WI38 (cell line): Measurements from ENCODE around the gene MRPS11.
"Not testable (repeated sequence)": the region's sequence is repeated elsewhere in the genome, so short reads cannot be mapped to it uniquely, and the experiment has no call there.

Experiments used
- H3K4me3 ChIP-seq: 2 replicates; pipeline ENCODE4 v1.5.1; 2011; ENCODE audit warnings: low read depth, mild to moderate bottlenecking, control low read depth, low read length
- TF ChIP-seq, protein P1 (sequence below): IDR thresholded peaks from 2 replicates; pipeline ENCODE4 v1.5.1; 2012; ENCODE audit warnings: low read depth, mild to moderate bottlenecking, control low read depth, low read length

Gene MRPS11

DNA sequence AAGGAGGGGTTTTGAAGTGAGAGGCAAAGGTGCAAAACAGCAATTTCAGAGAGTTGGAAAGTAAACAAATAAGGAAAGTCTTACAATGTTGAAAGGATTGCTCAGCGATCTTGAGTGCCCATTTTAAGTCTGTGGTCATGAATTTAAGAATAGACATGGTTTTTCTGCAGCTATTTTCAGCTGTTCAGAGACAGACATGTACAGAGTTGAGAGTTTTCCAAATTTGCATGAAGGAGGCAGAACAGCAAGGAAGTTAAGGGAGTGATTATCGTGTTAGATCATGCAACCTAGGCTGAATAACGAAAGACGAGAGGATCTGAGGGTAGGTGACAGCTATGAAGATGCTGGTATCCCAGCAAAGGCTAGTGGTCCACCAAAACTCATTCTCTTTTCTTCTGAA, 41.8 kb downstream of the MRPS11 start:
- TF ChIP-seq, protein P1, sequence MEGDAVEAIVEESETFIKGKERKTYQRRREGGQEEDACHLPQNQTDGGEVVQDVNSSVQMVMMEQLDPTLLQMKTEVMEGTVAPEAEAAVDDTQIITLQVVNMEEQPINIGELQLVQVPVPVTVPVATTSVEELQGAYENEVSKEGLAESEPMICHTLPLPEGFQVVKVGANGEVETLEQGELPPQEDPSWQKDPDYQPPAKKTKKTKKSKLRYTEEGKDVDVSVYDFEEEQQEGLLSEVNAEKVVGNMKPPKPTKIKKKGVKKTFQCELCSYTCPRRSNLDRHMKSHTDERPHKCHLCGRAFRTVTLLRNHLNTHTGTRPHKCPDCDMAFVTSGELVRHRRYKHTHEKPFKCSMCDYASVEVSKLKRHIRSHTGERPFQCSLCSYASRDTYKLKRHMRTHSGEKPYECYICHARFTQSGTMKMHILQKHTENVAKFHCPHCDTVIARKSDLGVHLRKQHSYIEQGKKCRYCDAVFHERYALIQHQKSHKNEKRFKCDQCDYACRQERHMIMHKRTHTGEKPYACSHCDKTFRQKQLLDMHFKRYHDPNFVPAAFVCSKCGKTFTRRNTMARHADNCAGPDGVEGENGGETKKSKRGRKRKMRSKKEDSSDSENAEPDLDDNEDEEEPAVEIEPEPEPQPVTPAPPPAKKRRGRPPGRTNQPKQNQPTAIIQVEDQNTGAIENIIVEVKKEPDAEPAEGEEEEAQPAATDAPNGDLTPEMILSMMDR: no peak
- H3K4me3 ChIP-seq: no peak overlapping the region

DNA sequence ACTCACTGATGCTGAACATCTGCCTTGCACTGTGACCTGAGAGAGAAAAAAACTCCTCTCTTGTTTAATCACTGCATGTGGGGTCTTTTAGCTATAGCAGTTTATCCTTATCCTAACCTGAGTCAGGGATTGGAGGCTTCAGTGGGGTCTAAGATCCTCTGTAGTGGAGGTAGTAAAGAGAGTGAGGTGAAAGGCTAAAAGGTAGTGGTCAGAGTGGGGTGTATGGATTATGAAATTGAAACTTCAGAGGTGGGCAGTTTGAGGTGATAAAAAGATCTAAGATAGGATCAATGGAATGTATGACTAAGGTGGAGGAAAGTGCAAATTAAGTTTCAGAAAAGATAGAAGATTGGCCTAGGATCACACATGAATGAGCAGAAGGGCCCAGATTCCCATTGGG, 42.5 kb downstream of the MRPS11 start:
- TF ChIP-seq, protein P1: no peak
- no peak overlapping the region for H3K4me3 ChIP-seq

DNA sequence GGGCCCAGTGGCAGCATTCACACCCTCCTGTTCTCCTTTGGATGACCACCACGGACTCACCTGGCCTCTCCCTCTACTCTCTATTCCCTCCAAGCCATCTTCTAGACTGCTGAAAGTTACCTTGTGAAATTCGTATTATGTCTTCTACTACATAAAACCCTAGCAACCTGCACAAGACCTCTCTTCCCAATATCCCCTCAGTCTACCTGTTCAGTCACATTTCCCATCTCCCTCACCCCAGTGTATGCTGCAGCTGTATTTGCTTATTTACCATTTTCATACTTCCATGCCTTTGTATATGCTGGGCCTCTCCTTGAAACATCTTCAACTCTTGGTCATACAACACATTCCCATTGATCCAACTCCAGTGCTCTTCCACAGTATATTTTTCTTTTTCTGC, 43.7 kb downstream of the MRPS11 start:
- TF ChIP-seq, protein P1: no peak
- H3K4me3 ChIP-seq: no peak overlapping the region

DNA sequence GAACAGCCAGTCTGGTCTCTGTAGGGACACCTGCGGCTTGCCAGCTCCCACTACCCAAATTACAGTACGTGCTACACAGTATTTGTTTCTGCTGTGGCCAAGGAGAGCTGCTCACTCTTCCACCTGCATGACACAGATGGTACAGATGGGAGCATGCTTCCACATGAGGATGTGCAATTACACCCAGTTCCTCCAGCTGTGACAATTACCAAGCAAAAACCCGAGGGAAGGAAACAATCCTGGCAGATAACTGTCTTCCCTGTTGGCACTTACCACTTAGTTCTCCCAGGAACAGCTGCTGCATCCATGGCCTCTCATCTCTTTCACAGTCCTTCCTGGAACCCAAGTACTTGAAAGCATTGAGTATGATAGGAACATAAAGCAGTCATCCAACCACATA, 44.6 kb downstream of the MRPS11 start:
- H3K4me3 ChIP-seq: no peak overlapping the region
- TF ChIP-seq, protein P1: no peak

DNA sequence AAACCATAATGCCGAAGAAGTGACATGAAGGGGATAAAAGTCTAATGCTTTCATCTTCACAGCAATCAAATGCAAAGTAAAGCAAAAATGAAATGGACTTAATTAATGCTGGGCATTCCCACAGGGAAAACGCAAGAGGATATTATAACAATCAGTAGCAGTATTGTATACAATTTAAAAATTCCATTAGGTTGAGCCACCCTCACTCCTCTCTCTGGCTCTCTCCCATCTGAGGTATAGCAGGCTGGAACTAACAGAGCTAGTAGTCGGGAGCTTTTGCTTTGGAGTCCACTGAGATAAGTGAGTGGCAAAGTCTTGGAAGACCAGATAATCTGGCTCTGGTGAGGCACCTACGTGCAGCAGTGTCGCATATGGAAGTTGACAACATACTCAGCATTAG, 45.1 kb downstream of the MRPS11 start:
- no peak overlapping the region for H3K4me3 ChIP-seq
- TF ChIP-seq, protein P1: no peak

DNA sequence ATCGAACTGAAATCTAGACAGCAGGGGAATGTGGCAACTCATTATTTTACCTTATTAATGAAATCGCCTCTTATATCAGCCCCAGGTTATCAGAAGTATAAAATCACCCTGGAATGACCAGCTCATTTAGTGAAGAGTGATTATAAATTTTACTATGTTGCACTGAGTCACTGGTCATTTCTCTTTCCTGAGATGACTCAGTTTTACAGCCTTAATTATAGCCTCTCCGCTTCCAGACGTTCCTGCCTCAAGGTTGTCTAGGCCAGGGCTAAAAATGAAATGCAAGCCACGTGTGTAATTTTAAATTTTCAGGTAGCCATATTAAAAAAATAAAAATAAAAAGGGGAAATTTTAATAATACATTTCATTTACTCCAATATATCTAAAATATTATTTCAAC, 45.7 kb downstream of the MRPS11 start:
- H3K4me3 ChIP-seq: no peak overlapping the region
- TF ChIP-seq, protein P1: no peak

DNA sequence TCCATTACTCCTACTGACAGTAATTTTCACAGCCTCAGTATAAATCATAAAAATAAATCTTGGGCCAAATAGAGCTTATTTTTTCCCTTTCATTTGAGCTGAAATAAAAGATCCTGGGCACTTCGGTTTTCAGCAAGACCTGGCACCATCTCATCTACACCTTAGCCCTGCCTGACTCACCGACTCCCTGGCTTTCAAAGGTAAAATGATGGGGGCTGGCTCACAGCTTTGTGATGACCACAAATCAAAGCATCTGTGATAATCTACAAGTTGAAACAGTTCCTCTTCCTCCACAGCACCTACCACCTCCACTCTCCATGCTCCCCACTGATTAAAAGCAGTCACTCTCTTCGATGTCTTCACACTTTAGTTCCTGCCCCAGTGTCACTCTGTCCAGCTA, 51.4 kb downstream of the MRPS11 start:
- TF ChIP-seq, protein P1: no peak
- no peak overlapping the region for H3K4me3 ChIP-seq

DNA sequence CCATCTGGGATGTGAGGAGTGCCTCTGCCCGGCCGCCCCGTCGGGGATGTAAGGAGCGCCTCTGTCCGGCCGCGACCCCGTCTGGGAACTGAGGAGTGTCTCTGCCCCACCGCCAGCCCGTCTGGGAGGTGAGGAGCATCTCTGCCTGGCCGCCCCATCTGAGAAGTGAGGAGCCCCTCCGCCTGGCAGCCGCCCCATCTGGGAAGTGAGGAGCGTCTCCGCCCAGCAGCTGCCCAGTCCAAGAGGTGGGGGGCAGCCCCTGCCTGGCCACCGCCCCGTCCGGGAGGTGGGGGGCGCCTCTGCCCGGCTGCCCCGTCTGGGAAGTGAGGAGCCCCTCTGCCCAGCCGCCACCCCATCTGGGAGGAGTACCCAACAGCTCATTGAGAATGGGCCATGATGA, 56.6 kb downstream of the MRPS11 start:
- not testable (repeated sequence) for H3K4me3 ChIP-seq
